M059J (cell line): ENCODE results near the gene MCC. TPM values are rescaled to one million over a fixed set of nuclear protein-coding genes. Genes with fewer than 3 reads are reported as not detected.

Source experiments
- DNase-seq: peaks from one replicate; pipeline ENCODE4 v3.0.0-alpha.2; 2012; ENCODE audit warnings: low read depth
- total RNA-seq: library from RNA; depleted of rRNA; stranded (reverse); fragments of >200 nt; shearing (Covaris generic); gene quantifications from 2 replicates; pipeline ENCODE4 v1.2.3, GENCODE V29; 2014

Gene MCC
- total RNA-seq, 1 experiment from 2014 or later, result 4.6 TPM

DNA sequence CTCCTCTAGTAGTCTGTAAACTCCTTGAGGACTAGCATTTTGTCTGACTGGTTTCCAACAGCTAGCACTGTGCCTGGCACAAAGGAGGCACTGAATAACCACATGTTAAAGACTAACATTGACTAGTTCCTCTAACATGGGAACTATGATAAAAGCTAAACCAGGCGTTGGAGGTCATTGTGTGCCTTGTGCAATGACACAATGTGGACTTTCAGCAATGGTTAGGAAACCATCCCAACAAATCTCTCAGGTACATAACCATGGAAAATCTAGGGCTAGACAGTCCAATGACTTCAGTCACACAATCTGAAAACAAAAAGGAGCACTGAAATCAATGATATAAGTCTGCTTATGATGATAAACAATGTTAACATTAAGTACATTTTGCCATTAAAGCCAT, 311.0 kb downstream of the MCC start:
- no peak for DNase-seq

DNA sequence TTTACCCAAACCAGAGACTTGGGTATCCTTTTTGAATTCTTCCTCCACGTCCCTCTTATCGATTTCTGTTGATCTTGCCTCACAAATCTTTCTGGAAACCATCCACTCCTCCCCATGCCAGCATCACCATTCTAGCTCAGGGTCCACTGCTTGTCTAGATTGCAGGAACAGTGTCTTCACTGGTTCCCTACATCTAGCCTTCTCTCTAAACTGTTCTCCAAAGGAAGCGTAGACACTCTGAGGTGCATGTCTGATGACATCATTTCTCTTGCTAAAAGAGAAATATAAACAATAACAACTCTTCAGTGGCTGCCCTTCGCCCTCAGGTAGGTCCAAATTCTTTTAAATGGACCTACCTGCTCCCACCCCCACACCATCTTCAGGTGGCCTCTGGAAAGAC, 311.5 kb downstream of the MCC start:
- DNase-seq, result no peak

DNA sequence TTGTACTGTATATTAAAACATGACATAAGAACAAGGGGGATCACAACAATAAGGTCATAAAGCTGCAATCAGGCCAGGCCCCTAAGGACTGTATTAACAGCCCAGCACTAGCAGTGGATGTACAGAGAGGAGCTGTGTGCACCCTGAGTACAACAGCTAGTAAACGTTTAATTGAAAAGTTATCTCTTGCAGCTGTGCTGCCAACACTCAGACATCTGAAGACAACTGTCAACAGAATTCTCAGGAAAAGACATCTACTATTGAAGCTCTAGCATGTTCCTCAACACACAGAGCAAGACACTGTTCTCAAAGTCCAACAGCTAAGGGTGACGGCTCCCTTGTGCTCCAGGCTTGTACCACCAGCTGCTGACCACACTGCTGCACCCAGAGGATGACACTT, 312.1 kb downstream of the MCC start:
- DNase-seq, result no peak

DNA sequence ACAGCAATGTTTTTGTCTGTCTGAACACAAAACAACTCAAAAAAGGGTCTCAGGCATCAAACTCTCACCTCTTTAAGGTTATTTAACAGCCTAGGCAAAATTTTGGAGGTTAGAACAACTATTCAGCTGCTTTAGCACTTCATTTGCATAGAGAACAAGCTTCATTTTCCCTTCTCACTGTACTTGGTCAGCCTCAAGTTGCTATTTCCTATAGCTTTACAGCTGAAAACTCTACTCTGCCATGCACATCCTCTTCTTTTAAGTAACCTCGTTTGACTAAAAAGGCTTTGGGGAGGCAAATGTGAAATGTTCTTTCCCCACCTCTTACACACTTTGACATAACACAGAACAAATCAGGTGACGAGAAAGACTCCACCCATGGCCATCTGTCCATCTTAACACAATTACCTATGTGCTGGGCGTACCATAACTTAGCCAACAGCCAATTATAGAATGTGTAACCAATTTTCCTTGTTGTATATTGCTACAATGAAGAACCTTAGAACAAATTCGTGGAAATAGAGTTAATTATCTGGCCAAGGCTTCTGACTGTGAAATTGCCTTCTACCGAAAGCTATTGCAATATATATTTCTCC, 315.9 kb downstream of the MCC start:
- no peak for DNase-seq

DNA sequence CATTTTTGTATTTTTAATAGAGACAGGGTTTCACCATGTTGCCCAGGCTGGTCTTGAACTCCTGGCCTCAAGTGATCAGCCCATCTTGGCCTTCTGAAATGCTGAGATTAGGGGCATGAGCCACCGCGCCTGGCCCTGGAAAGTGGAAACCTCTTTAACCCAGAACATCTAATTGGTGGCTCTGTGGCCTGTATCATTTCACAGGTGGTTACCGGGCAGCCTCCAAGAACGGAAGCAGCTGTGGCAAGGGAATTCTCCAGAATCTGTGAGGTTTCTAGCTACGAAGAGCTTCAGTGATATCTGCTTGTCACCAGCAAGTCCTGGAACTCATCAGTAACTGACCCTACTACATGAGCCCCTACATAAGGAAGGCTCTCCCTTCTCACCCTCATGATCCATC, 316.7 kb downstream of the MCC start:
- DNase-seq, result no peak

DNA sequence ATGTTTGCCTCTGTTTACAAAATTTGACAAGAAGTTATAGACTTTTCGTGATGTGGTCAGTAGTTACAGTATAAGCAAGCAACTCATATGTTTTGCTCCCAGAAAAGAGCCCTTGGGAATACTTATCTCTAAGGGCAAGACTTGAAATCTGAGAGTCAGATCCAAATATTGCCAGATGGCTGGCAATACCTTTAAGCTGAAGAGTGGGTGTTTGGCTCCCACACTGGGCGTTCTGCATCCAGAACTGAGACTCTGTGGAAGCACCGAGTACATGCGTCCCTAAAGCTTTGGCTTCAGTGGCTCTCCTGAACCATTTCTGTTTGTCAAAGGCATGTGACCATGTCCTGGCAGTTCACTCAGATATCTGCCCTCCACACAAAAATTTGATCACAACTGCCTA, 317.5 kb downstream of the MCC start:
- DNase-seq, result no peak

DNA sequence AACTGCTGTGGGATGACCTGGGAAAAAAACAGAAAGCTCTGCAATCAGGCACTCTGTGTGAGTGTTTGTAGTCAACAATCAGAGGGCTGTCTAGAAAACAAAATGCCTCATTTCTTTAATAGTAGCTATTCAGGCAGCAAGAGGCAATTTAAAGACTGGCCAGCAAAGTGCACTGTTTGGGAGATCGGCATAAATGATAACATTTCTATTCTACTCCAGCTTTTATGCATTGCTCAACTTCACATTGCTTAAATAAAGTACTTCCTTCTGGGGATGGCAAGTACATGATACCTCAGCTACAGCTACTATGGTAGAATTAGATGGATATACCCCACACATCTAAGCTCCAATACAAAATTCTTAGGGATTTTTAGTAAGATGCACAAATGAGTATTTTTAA, 318.5 kb downstream of the MCC start:
- no peak for DNase-seq

DNA sequence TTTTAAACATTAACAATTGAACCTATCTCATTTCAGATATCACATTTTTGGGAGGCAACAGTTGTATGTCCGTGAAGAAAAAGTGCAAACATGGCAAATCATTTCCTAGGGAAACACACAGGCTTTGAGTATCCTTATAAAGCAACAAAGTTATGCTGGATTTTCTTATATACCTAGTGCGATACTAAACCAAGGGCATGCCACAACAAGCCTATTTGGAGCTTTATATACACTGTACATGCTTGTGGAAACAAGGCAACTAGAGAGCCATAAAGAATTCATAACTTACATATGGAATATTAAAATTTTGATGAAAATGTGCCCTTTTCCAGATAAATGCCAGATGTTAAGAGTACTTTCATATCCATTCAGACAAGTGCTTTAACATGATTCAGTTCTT, 320.3 kb downstream of the MCC start:
- DNase-seq, result no peak

DNA sequence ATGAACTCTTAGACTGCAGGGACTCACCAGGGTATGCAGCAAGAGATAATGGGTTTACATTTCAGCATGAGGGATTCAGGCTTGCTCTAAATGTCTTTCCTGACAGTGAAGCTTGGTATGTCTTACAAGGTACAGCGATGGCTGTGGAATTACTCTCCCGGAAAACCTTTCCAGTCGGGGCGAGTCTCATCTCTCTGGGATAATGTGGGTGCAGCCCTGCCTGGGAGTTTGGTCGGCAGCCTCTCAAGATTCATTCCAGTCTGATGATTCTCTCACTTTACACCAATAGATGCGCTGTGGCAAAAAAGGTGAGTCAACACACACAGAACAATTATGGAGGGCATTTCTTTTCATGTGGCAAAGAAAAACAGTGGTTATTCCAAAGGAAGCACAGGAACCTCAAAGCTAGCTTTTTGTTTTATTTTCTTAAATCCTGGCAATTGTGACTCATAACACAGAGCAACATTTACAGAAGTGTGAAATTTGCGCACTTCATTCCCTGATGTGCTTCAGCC, 321.3 kb downstream of the MCC start:
- peak; percentile 96 for DNase-seq

DNA sequence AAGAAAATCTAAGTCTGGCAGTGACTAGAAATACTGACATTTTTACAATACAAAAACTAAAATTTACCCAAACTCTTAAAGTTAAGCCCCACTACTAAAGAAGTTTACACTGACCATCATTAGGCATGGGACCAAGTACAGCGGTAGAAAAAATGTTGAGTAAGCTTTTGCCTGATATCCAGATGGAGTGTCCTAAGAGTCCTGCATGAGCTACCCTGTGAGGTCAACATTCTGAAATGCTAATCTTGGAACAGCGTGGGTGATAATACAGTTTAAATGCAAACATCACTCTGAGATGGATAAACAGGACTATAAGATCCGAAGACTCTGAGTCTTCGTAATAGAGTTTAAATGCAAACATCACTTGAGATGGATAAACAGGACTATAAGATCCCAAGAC, 322.0 kb downstream of the MCC start:
- DNase-seq, result no peak

DNA sequence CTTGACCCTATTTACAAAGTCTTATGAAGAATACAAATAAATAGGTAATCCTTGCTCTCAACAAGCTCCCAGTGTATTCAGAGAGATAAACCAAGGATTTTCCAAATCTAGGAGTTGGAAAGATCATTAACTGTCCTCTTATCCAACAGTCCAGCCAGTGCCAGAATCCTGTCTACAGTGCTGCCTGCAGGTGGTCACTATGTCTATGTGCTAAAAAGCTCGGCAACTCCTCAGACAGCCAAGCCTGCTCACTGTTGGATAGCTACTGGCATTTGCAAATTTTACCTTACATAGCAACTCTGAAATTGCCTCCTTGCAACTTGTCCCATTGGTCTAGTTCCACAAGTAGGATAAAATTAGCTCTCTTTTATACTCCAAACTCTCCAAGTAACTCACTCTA, 324.2 kb downstream of the MCC start:
- no peak for DNase-seq

DNA sequence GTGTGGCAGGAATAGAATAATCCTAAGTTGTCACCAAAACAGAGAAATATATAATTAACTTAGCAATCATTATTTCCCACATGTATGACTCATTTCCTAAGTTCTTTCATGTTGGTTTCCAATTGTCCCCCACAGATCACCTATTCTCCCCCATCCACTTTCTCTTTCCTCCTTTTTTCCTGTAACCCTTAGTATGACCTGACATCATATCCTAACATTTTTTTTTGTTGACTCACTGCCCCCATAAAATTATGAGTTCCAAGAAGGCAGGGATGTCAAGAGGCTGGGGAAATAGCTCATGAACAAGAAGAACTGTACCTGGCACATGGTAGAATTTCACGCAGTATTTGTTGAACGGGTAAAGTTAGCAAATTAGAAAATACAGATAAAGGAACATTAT, 324.9 kb downstream of the MCC start:
- peak; percentile 86 for DNase-seq

DNA sequence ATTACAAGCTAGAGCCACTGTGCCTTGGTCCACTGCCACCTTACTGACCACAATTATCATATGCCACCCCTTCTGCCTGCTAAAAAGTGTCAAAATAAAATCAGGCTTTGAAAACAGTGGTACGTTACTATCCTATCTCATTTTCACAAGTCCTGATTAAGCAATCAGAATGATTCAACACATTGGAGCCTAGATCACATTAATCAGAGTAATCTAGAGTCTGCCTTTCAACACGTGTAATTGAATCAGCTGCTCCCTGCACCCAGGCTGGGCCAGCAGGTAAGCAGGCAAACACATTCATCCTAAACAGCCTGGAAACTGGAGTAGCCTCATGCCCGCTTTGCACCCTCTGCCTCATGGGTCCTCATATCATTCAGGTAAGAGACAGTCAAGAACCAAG, 325.5 kb downstream of the MCC start:
- DNase-seq, result peak; percentile 68

DNA sequence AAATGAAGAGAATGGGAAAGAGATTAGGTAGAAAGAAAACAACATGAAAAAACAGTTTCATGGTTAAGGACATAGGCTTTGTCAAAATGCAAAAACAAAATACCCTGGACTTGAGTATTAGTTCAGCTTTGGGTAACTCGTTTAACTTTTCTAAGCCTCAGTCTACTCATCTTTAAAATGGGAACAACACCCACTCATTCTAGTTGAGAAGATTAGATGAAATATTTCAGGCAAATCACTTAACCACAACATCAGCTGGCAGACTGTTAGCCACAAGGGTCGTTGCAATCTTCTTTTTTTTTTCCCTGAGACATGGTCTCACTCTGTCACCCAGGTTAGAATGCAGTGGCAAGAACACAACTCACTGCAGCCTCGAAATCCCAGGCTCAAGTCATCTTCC, 326.0 kb downstream of the MCC start:
- no peak for DNase-seq

DNA sequence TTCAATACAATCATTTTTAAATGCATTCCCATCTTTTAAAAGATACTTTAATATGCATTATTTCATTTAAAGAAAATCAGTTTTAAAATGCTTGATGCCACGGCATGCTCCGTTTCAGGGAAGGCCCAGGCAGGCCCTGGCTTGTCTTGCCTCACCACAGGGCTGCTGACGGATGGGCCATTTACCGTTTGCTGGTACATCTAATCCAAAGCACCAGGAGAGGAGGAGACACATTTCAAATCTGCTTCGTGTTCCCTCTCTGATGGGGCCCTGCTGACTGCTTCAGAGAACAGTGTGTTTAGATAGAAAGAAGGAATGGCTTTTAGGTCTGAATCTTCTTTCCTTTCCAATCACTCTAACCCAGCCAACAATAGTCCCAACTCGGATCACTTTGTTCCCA, 326.4 kb downstream of the MCC start:
- no peak for DNase-seq

DNA sequence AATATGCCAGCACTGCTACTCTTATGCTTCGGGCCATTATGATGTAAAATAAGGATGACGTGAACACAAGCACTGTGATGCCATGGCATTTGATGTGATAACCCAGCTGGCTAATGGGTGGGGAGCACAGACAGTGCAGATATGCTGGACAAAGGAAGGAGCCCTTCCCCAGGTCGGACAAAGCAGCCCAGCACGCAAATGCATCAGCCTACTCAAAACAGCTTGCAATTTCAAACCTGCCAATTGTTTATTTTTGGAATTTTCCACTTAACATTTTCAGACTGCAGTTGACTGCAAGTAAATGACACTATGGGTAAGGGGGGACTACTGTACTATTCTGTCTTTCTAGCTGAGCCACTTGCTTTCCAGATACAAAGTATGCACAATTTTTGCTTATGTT, 330.4 kb downstream of the MCC start:
- no peak for DNase-seq

DNA sequence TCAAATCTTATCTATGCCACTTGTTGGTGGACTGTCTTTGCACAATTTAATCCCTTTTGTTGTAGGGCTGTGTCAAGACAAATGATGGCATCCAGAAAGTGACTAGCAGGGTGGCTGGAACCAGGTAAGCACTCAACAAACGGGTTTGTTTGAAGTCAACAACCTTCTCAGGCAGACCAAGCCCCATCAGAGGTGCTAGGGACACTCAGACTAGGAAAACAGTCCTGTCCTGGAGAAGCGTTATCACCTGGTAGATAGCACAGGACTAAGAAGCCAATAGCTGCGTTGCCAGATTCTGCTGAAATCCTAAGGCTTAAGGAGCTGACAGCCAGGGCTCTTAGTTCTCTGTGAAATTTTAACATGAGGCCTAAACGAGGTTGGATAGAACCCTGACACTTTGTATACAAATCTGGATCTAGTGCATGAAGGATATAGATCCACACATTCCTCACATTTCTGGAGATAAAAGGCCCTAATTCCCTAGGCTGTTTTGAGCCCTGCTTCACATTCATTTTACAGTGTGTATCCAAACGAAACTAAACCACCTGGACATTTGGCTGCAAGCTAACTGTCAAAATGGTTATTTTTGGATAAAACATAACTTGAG, 331.9 kb downstream of the MCC start:
- DNase-seq, result no peak

DNA sequence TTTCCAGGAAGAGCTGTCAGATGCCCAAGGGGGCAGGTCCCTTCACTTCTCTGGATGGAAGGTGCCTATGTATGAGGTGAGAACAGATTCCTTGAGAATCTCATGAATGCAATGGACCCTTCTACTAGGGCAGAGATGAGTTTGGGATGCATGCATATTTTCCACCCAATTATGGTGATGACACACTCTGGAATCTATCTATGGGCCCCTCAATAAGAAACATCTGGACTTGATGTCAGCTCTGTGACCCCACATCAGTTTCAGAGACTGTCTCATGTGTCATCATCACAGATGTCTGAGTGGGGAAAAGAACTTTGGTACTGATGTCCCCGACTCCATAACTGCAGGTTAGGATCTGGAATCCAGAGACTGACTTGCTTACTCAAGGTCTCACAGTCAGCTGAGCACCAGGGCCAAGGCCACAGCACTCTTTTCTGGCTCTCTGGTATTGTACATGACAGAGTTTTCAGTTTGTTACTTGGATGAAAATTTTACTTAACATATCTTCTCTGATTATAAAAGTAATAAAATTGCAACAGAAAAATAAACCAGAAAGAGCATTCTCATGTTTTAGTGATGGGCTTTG, 334.6 kb downstream of the MCC start:
- no peak for DNase-seq

DNA sequence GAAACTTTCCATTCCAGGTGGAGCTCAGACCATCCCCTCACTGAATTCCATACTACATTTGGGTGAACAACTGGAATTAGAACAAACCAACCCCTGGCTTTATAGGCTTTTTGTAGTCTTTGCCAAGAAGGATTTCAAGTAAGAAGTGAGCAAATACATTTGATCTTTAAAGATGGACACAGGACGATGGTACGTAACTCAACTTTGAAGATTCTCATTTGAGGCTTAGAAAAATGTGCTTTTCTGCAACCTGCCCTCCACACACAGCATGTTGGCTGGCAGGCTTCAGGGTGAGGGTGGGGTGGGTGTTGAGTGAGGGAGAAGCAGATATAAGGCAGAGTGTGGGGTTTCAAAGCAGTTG, 335.9 kb downstream of the MCC start:
- DNase-seq, result no peak

DNA sequence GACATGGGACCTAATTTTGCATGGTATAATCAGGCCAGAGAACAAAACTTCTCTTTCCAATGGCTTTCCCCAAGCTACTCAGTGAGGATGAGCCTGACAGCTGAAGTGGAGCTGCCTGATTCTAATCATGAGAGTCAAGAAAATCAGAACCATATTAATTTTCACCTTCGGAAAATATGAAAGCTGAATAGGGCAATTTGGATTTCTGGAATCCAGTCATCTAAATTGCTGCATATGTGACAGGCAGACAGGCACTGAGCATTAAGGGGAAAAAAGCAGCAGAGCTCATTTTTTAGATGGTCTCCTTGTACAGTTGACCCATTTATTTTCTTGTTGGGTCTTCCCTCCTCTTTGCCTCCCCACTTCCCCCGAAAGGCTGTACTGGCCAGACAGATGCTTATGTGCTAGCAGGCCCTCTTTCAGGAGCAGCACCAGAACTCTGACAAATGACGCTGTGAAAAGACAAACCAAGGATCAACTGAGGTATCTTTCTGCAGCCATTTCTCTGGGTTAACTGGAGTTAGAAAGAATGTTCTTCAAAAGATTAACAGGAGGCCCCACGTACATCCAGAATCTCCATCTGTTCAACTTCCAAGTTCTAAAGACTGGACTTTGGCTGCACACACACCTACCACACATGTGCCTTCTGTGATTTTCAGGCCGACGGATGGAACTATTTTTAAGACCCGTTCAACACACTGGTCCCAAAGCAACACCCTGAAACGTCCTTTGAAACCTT, 336.4 kb downstream of the MCC start:
- no peak for DNase-seq

DNA sequence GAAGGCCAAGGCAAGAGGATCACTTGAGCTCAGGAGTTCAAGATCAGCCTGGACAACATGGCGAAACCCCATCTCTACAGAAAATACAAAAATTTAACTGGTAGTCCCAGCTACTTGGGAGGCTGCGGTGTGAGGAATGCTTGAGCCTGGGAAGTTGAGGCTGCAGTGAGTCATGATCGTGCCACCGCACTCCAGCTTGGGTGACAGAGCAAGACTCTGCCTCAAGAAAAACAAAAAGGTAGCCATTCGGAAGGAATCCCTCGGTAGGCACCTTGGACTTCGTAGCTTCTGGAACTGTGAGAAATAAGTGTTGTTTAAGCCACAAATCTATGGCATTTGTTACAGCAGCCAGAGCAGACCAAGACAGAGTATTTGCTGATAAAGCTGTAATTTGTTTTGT, 337.4 kb downstream of the MCC start:
- peak; percentile 11 for DNase-seq

DNA sequence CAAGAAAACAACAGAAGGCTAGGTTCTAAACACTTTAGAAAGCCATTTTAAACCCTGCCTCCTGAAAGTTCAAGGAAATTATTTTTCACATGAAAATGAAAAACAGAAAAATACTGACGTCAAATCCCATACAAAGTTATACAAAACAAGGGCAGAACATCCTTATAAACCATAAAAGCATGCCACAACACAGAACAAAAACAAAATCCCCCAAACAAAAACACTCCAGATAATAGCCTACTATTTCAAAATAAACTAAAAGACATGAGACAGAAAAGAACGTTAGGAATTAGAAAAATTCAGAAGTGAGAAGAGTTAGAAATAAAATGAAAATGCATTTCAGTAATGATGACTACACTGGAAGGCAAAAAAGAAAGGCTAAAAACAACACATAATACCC, 338.0 kb downstream of the MCC start:
- DNase-seq, result no peak

DNA sequence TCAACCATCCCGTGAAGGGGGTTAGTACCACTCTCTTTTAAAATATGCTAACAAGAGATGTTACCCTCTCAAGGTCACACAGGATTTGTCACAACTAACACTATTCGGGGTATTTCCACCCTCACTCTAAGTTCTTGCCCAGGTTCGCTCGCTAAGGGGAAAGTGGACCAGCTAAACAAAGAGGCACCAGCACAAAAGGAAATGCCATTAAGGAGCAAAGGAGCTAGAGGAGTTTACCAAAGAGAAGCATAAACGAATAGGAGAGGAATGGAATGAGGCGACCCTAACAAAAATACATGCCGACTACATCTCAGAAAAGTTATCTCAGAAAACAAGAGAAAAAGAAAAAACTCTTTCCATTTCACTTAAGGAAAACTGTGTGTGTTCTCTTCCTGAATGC, 340.7 kb downstream of the MCC start:
- no peak for DNase-seq
